Rectal smooth muscle tissue (tissue), 1 donor: ENCODE results near the gene NXNL2.

Source experiments
- H3K27ac ChIP-seq: one replicate; pipeline ENCODE4 v1.7.0; 2013; ENCODE audit warnings: low read depth, low read length, inconsistent platforms
- H3K27me3 ChIP-seq: one replicate; pipeline ENCODE4 v1.7.0; 2013; ENCODE audit warnings: low read length; ENCODE audit not compliant: control insufficient read depth, insufficient read depth
- H3K36me3 ChIP-seq: one replicate; pipeline ENCODE4 v1.7.0; 2013; ENCODE audit warnings: low read length; ENCODE audit not compliant: control insufficient read depth, insufficient read depth
- H3K4me1 ChIP-seq: one replicate; pipeline ENCODE4 v1.7.0; 2013; ENCODE audit warnings: low read length; ENCODE audit not compliant: control insufficient read depth, insufficient read depth
- H3K4me3 ChIP-seq: one replicate; pipeline ENCODE4 v1.7.0; 2013; ENCODE audit warnings: low read length
- H3K9ac ChIP-seq: one replicate; pipeline ENCODE4 v1.7.0; 2013; ENCODE audit warnings: low read length

Gene NXNL2

GRCh38 chr9:88587885-88588649 is 53.1 kb downstream of the NXNL2 start:
- no peaks in the 10 kb centered on the region for H3K36me3 ChIP-seq
- H3K9ac ChIP-seq = no peak overlapping the region
- H3K27ac ChIP-seq = no peak overlapping the region
- H3K27me3 ChIP-seq = no peaks in the 10 kb centered on the region
- H3K4me1 ChIP-seq = peaks cover 3% of the 10 kb centered on the region
- no peak overlapping the region for H3K4me3 ChIP-seq

- Histone ChIP-seq H3K9ac (no peak overlapping the region), H3K36me3 (no peaks in the 10 kb centered on the region), H3K4me1 (peaks cover 3% of the 10 kb centered on the region), H3K27ac (no peak overlapping the region), H3K27me3 (no peaks in the 10 kb centered on the region), H3K4me3 (no peak overlapping the region)
Observed at GRCh38 chr9:88589656-88590055, 54.7 kb downstream of the NXNL2 start.

GRCh38 chr9:88590558-88591146 is 55.7 kb downstream of the NXNL2 start:
- no peaks in the 10 kb centered on the region for H3K27me3 ChIP-seq
- no peaks in the 10 kb centered on the region for H3K36me3 ChIP-seq
- H3K4me1 ChIP-seq = no peaks in the 10 kb centered on the region
- H3K27ac ChIP-seq = no peak overlapping the region
- H3K4me3 ChIP-seq = no peak overlapping the region
- no peak overlapping the region for H3K9ac ChIP-seq

GRCh38 chr9:88593537-88594185 is 58.7 kb downstream of the NXNL2 start:
- no peak overlapping the region for H3K4me3 ChIP-seq
- no peaks in the 10 kb centered on the region for H3K27me3 ChIP-seq
- no peak overlapping the region for H3K27ac ChIP-seq
- no peaks in the 10 kb centered on the region for H3K4me1 ChIP-seq
- no peaks in the 10 kb centered on the region for H3K36me3 ChIP-seq
- H3K9ac ChIP-seq = no peak overlapping the region
